ENCODE results near the gene SGSM1. TPM values are rescaled to one million over a fixed set of nuclear protein-coding genes. Genes with fewer than 3 reads are reported as not detected.

The SGSM1 gene
- polyA plus RNA-seq, 1 of the 3 experiments (the other 2 are of a cell fraction), result 0.15 TPM

- Histone ChIP-seq H3K79me2 (ENCODE audit: insufficient read depth) (no peaks in the 10 kb centered on the region), H3K4me3 (ENCODE audit: low read depth in 2 of 2, low read length in 1 of 2) (no peak overlapping the region), H3K4me1 (ENCODE audit: control insufficient read depth in 1 of 2, insufficient read depth in 2 of 2, low read depth in 1 of 2, low read length in 1 of 2) (peaks cover 0 to 16% of the 10 kb centered on the region in 2 experiments; a peak in 1 of 4 replicates), H4K20me1 (ENCODE audit: insufficient read depth) (no peaks in the 10 kb centered on the region), H3K9ac (no peak overlapping the region), H3K4me2 (no peak overlapping the region), H2AFZ (ENCODE audit: low read depth) (no peak overlapping the region), H3K27ac (ENCODE audit: low read depth in 2 of 2, low read length in 1 of 2) (no peak overlapping the region), H3F3A (replicated peaks; ENCODE audit: insufficient read depth) (no peaks in the 10 kb centered on the region), H3K9me2 (no peaks in the 10 kb centered on the region), H3K9me3 (no peaks in the 10 kb centered on the region), H3K36me3 (replicated peaks in 1 of 2; ENCODE audit: control insufficient read depth in 1 of 2, insufficient read depth in 2 of 2, low read length in 1 of 2) (no peaks in the 10 kb centered on the region), H3K27me3 (ENCODE audit: insufficient read depth) (no peaks in the 10 kb centered on the region)
- WGBS (ENCODE audit: low lambda C conversion rate), result 81% methylated on average over 9 of the region's 9 CpGs
- DNase-seq, result no peak
- ChIA-PET CTCF (interaction anchor here (0.9 to 4.9 kb wide), 4 partner anchors 18 to 54 kb away, joined by 3 to 36 read pairs (median 6); partner anchors contain the start of gene SGSM1), POLR2A (interaction anchor here (0.9 to 1.1 kb wide), 2 partner anchors 11 to 97 kb away, joined by 3 read pairs; no protein-coding TSS in a partner anchor)
- TF ChIP-seq EZH2phosphoT487 (IDR thresholded peaks at IDR 0.05; ENCODE audit: borderline replicate concordance, low read depth) (no peak), RFX5 (IDR thresholded peaks at IDR 0.05; ENCODE audit: low read length) (no peak), REST (IDR thresholded peaks at IDR 0.05; ENCODE audit: low read depth, low read length) (no peak), SIN3A (IDR thresholded peaks at IDR 0.05; ENCODE audit: borderline replicate concordance, low read depth, low read length) (no peak), IRF3 (IDR thresholded peaks at IDR 0.05; ENCODE audit: low read depth, low read length) (no peak), MXI1 (IDR thresholded peaks at IDR 0.05; ENCODE audit: low read depth, low read length) (no peak), MAX (IDR thresholded peaks at IDR 0.05; ENCODE audit: low read depth) (no peak), FOXJ3 (CRISPR knock-in tag; IDR thresholded peaks at IDR 0.05) (no peak), EP300 (IDR thresholded peaks at IDR 0.05; ENCODE audit: borderline replicate concordance in 1 of 2, low read depth in 1 of 2, low read length in 1 of 2) (no peak), GABPA (IDR thresholded peaks at IDR 0.05; ENCODE audit: low read depth) (no peak), RXRA (IDR thresholded peaks at IDR 0.05; ENCODE audit: borderline replicate concordance, low read depth) (no peak), MEF2A (IDR thresholded peaks at IDR 0.05; ENCODE audit: borderline replicate concordance, low read depth) (no peak), ELF1 (IDR thresholded peaks at IDR 0.05) (no peak), FOXM1 (IDR thresholded peaks at IDR 0.05; ENCODE audit: low read depth) (no peak), JUND (IDR thresholded peaks at IDR 0.05) (no peak), SMC3 (IDR thresholded peaks at IDR 0.05; ENCODE audit: low read depth, low read length) (no peak), TCF12 (IDR thresholded peaks at IDR 0.05) (no peak), NRF1 (IDR thresholded peaks at IDR 0.05; ENCODE audit: low read depth, low read length) (no peak), YY1 (IDR thresholded peaks at IDR 0.05; ENCODE audit: low read depth) (no peak), RCOR1 (IDR thresholded peaks at IDR 0.05; ENCODE audit: low read length) (no peak)
Measured at GRCh38 chr22:24823787-24824186, 17.8 kb downstream of the SGSM1 start.

Measured in SK-N-SH (cell line).